Testis (tissue), 2 donors: ENCODE measurements around the gene RPA3.

Experiments
- POLR2A ChIP-seq: fragments of 450-650 bp; IDR thresholded peaks from one replicate; pipeline ENCODE4 v1.6.1; 2017; ENCODE audit warnings: antibody characterized with exemption, mild to moderate bottlenecking, moderate library complexity
- TF ChIP-seq, protein P1 (sequence below), 3 experiments: fragments of 450-650 bp in 2 of 3; fragments of 200-600 bp in 1 of 3; sonication (generic) in 1 of 3; IDR thresholded peaks; one replicate each; pipeline ENCODE4 v1.5.1; 2016 to 2019; ENCODE audit warnings: antibody characterized with exemption in 3 of 3, mild to moderate bottlenecking in 2 of 3, moderate library complexity in 1 of 3

DNA sequence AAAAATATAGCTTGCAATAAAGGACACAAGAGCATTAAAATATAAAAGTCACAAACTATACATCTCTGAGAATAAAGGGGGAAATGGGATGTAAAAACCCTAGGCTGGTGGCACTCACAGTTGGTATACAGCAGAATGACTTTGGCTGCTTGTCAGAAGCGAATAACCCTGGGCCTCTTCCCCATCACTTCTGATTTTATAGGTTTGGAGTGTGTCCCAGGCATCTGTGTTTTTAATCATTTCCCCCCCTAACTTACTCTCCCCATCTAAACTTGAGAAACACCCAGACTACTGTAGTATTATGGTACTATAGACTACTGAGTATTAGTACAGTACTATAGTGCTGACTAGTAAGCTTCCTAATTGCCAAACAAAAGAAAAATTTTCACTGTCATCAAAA lies 1.8 kb upstream of the RPA3 start:
- TF ChIP-seq, protein P1, sequence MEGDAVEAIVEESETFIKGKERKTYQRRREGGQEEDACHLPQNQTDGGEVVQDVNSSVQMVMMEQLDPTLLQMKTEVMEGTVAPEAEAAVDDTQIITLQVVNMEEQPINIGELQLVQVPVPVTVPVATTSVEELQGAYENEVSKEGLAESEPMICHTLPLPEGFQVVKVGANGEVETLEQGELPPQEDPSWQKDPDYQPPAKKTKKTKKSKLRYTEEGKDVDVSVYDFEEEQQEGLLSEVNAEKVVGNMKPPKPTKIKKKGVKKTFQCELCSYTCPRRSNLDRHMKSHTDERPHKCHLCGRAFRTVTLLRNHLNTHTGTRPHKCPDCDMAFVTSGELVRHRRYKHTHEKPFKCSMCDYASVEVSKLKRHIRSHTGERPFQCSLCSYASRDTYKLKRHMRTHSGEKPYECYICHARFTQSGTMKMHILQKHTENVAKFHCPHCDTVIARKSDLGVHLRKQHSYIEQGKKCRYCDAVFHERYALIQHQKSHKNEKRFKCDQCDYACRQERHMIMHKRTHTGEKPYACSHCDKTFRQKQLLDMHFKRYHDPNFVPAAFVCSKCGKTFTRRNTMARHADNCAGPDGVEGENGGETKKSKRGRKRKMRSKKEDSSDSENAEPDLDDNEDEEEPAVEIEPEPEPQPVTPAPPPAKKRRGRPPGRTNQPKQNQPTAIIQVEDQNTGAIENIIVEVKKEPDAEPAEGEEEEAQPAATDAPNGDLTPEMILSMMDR (IDR thresholded peaks at IDR 0.05): no peak
- no peak for TF ChIP-seq POLR2A
